IPS DF 6.9 (cell line): Measurements from ENCODE around the gene SNX4.
"Not testable (repeated sequence)": the region's sequence is repeated elsewhere in the genome, so short reads cannot be mapped to it uniquely, and the experiment has no call there.

ENCODE experiments used
- DNase-seq: peaks from one replicate; pipeline ENCODE4 v3.0.0-alpha.2; 2013; ENCODE audit warnings: low read depth, low spot score
- H3K27ac ChIP-seq: one replicate; pipeline ENCODE4 v1.5.1; 2013; ENCODE audit warnings: low read length, control low read depth
- H3K27me3 ChIP-seq: 2 replicates; pipeline ENCODE4 v1.6.1; 2013; ENCODE audit warnings: mild to moderate bottlenecking, low read length; ENCODE audit not compliant: control insufficient read depth, insufficient read depth
- H3K36me3 ChIP-seq: 2 replicates; pipeline ENCODE4 v1.6.1; 2013; ENCODE audit warnings: low read length; ENCODE audit not compliant: control insufficient read depth, insufficient read depth
- H3K4me1 ChIP-seq: 2 replicates; pipeline ENCODE4 v1.6.1; 2013; ENCODE audit warnings: low read length; ENCODE audit not compliant: control insufficient read depth, insufficient read depth
- H3K4me3 ChIP-seq: 2 replicates; pipeline ENCODE4 v1.5.1; 2013; ENCODE audit warnings: mild to moderate bottlenecking, low read length
- H3K9me3 ChIP-seq: 2 replicates; pipeline ENCODE4 v1.6.1; 2013; ENCODE audit warnings: low read length, inconsistent platforms; ENCODE audit not compliant: control insufficient read depth, insufficient read depth
- WGBS: extraction: QIAGEN DNeasy Blood & Tissue Kit; methylation state at CpG from one replicate; pipeline ENCODE4 v1.1.7; 2013; ENCODE audit warnings: mixed read lengths, missing lambda C conversion rate; ENCODE audit not compliant: insufficient read length, insufficient coverage; 5-methylcytosine and 5-hydroxymethylcytosine counted together

SNX4 gene

GRCh38 chr3:125406070-125406469 lies 113.9 kb downstream of the SNX4 start:
- WGBS: 100% methylated on average over 2 of the region's 2 CpGs
- H3K36me3 ChIP-seq: no peaks in the 10 kb centered on the region

GRCh38 chr3:125405515-125405914 lies 114.5 kb downstream of the SNX4 start:
- H3K9me3 ChIP-seq, H3K4me1 ChIP-seq, H3K27me3 ChIP-seq, DNase-seq, H3K27ac ChIP-seq, H3K36me3 ChIP-seq, H3K4me3 ChIP-seq: not testable (repeated sequence)
- WGBS: no CpG with 5 or more reads among the region's 4 CpGs

More at GRCh38 chr3:125406070-125406469, 113.9 kb downstream of the SNX4 start:
- Histone ChIP-seq H3K4me3 (no peak overlapping the region), H3K27ac (no peak overlapping the region), H3K4me1 (no peaks in the 10 kb centered on the region), H3K9me3 (no peaks in the 10 kb centered on the region), H3K27me3 (no peaks in the 10 kb centered on the region)
- DNase-seq: no peak

- DNase-seq: no peak
- H3K4me3 ChIP-seq: no peak overlapping the region
- H3K27ac ChIP-seq: no peak overlapping the region
- no peaks in the 10 kb centered on the region for H3K9me3 ChIP-seq
- no peaks in the 10 kb centered on the region for H3K36me3 ChIP-seq
- no CpG with 5 or more reads among the region's 2 CpGs for WGBS
- no peaks in the 10 kb centered on the region; the same call in 1 of the 2 replicates for H3K4me1 ChIP-seq
- no peaks in the 10 kb centered on the region for H3K27me3 ChIP-seq
These were observed 116.2 kb downstream of the SNX4 start for GRCh38 chr3:125403789-125404188.

- H3K4me1 ChIP-seq: no peaks in the 10 kb centered on the region; the same call in 1 of the 2 replicates
- H3K9me3 ChIP-seq: no peaks in the 10 kb centered on the region
- no peaks in the 10 kb centered on the region for H3K27me3 ChIP-seq
- no peaks in the 10 kb centered on the region for H3K36me3 ChIP-seq
- H3K27ac ChIP-seq: no peak overlapping the region
- WGBS: no CpG with 5 or more reads among the region's 2 CpGs
- no peak for DNase-seq
- H3K4me3 ChIP-seq: no peak overlapping the region
These were observed 117.4 kb downstream of the SNX4 start for GRCh38 chr3:125402639-125403038.

- Histone ChIP-seq H3K27me3 (no peaks in the 10 kb centered on the region), H3K4me1 (no peaks in the 10 kb centered on the region; the same call in 1 of the 2 replicates), H3K4me3 (no peak overlapping the region), H3K36me3 (no peaks in the 10 kb centered on the region), H3K9me3 (no peaks in the 10 kb centered on the region), H3K27ac (no peak overlapping the region)
- no CpG with 5 or more reads among the region's 1 CpG for WGBS
- no peak for DNase-seq
These were observed 118.6 kb downstream of the SNX4 start for GRCh38 chr3:125401402-125401801.

GRCh38 chr3:125398952-125399351 lies 121.0 kb downstream of the SNX4 start:
- no peak overlapping the region for H3K27ac ChIP-seq
- no peaks in the 10 kb centered on the region; the same call in 1 of the 2 replicates for H3K4me1 ChIP-seq
- no peak overlapping the region for H3K4me3 ChIP-seq
- no peaks in the 10 kb centered on the region for H3K9me3 ChIP-seq
- no peaks in the 10 kb centered on the region for H3K27me3 ChIP-seq
- no peaks in the 10 kb centered on the region for H3K36me3 ChIP-seq
- DNase-seq: no peak
- no CpG with 5 or more reads among the region's 1 CpG for WGBS
